GM18519 (cell line): ENCODE measurements around the gene ABLIM3.

Source experiments
- ATAC-seq: cut with Tn5 transposase; IDR thresholded peaks from one replicate; pipeline ENCODE4 v1.9.1; 2021; ENCODE audit warnings: mild to moderate bottlenecking, moderate library complexity; ENCODE audit not compliant: unreplicated experiment, low FRiP score

ABLIM3 gene

GRCh38 chr5:149141224-149141956 lies at the start of gene ABLIM3:
Gene ABLIM3, plus strand, starts transcription at chr5:149141493. Its CDS starts 603 bp downstream, at chr5:149142096.
- peak; percentile 93 for ATAC-seq

- ATAC-seq: no peak
These were observed 47.7 kb upstream of the ABLIM3 start for GRCh38 chr5:149093625-149094024.

DNA sequence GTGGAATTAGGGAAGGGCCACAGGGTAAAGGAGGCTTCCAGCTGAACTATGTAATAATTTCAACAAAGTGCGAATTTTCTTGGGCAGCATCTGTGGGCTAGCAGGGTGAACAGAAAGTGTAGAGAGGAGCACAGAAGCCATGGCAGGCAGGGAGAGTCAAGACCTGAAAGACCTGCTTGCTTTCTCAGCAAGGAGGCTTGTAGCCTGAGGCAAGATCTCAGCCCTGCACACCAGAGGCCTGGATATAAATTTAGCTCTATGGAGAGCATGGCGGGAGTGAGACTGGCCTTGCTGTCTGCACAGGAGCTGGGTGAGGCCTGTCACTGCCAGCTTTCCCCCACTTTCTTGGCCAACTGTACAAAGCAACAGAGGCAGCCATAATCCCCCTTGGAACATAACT lies 46.3 kb upstream of the ABLIM3 start:
- ATAC-seq: no peak

DNA sequence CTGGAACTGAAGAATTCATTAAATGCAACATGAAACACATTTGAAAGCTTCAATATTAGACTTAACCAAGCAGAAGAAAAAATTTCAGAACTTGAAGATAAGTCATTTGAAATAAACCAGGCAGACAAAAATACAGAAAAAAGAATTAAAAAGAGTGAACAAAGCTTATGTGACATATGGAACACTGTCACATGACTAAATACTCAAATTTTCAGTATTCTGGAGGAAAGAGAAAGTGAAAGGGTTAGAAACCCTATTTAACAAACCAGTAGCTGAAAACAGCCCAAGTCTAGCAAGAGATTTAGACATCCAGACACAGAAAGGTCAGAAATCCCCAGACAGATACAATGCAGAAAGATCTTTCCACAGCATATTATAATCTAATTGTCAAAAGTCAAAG lies 41.4 kb upstream of the ABLIM3 start:
- ATAC-seq: no peak

DNA sequence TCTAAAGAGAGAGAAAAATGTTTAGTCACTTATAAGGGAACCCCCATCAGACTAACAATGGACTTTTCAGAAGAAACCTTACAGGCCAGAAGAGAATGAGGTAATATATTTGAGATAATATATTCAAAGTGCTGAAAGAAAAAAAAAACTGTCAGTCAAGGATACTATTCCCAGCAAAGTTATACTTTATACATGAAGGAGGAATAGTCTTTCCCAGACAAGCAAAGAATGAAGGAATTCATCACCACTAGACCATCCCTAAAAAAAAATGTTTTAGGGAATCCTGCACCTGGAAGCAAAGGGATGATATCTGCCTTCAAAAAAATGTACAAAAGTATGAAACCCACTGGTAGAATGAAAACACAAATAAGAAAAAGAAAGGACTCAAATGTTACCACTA lies 41.0 kb upstream of the ABLIM3 start:
- ATAC-seq: no peak

GRCh38 chr5:149108651-149109280 lies 32.5 kb upstream of the ABLIM3 start:
- no peak for ATAC-seq

DNA sequence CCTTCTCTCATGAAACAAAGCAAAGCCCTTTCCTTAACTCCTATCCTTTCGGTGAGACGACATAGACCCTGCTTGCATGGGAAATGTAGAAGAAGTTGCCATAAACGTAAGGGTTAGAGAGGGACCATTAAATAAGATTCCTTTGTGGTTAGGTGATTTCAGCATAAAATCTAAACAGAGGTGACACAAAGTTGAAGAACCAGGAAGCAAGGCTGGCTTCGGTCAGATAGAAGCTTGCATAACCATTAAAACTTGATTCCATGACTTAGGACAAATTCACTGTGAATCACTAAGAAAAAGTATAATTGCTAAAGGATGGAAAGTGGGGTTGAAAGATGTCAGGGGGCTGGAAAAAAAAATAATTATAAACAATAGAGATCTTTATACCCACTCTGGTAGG lies 30.9 kb upstream of the ABLIM3 start:
- no peak for ATAC-seq

DNA sequence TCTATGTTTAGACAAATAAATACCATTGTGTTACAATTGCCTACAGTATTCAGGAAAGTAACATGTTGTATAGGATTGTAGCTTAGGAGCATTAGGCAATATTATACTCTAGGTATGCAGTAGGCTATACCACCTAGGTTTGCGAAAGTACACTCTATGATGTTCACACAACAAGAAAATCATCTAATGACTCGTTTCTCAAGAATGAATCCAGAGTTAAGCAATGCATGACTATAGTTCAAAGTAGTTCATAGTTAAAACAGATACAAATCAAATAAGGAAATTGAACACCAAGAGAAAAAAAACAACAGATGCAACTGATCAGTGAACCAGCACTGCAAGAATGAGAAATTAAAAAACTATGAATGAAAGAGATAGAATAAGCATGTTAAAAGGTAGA lies 27.6 kb upstream of the ABLIM3 start:
- ATAC-seq: no peak

GRCh38 chr5:149114403-149115312 lies 26.6 kb upstream of the ABLIM3 start:
- ATAC-seq: peak; percentile 78

DNA sequence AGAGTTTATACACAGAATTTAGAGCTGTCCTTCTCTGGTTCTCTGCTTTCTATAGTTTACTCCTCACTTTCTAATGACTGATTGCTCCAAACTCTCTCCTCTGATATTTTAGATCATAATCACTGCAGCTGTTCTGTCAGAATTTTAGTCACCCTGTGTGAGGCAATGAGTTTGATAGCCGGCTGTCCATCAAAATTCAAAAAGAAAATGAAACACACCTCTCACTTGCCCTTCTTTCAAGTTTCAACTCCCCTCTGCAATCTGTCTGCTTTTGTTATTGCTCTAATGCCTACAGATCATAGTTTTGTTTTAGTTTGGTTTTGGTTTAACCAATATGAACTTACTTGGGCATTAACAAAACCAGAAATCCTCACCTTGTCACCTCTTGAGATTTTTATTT lies 23.3 kb upstream of the ABLIM3 start:
- peak; percentile 53 for ATAC-seq

DNA sequence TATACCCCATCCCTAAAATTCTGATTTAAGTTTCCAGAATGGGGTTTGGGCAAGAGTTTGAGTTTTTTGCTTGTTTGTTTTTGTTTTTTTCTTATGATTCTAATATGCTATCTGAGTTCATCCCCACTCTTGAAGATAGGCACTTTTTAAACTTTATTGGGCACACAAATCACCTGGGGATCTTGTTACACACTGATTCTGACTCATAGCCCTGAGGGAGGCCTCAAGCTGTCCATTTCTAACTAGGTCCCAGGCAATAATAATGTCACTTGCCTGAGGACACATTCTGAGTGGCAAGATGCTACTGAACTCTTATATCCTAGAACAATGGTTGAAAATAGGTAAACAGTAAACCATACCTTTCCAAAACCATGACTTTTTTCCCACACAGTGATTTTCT lies 22.8 kb upstream of the ABLIM3 start:
- no peak for ATAC-seq

GRCh38 chr5:149121145-149121544 lies 20.1 kb upstream of the ABLIM3 start:
- ATAC-seq: no peak

DNA sequence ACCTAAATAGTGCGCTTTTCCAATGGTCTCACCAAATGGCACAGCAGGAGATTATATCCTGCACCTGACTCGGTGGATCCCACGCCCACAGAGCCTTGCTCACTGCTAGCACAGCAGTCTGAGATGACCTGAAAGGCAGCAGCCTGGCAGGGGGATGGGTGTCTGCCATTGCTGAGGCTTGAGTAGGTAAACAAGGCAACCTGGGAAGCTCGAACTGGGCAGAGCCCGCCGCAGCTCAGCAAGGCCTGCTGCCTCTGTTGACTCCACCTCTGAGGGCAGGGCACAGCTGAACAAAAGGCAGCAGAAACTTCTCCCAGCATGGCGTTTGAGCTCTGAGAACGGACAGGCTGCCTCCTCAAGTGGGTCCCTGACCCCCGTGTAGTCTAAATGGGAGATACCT lies 18.1 kb upstream of the ABLIM3 start:
- ATAC-seq: no peak

DNA sequence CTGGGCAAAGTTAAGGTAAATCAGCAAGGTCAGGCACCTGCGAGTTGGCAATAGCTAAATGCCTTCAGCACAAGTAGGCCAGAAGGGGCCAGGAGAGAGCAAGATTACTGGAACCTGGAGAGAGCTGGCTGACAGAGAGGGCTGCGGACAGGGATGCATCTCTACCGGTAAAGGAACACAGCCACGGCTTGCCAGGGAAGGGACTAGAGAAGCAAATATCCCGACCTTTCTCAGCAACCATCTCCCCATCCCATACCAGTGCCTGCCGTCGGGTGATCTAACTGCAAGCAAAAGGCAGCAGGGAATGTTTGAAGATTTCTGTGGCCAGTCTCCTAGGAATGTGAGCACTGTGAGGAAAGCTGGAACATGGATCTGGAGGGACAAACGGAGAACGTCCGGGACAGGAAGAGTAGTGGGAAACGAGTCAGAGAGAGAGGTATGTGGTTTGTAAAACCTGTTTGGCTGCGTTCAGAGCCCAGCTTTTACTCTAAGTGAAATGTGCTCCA lies 15.9 kb upstream of the ABLIM3 start:
- ATAC-seq: no peak

DNA sequence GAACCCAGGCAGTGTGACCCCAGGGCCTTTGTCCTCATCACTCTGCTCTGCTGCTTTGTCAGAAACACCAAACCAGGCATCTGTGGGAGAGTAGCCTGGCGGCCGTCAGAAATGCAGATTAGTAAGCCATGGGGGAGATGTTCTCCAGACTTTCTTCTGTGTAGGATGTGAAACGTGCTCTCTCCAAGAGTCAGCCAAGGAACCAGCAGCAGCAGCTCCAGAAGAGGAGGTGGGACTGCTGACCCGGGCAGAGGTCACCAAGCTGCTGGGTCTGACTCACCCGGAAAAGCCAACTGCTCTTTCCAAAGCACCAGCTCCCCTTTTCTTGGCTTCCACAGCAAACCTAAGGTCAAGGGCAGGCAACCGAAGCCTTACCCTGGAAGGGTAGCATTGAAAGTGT lies 14.4 kb upstream of the ABLIM3 start:
- no peak for ATAC-seq

GRCh38 chr5:149127394-149127955 lies 13.8 kb upstream of the ABLIM3 start:
- no peak for ATAC-seq

DNA sequence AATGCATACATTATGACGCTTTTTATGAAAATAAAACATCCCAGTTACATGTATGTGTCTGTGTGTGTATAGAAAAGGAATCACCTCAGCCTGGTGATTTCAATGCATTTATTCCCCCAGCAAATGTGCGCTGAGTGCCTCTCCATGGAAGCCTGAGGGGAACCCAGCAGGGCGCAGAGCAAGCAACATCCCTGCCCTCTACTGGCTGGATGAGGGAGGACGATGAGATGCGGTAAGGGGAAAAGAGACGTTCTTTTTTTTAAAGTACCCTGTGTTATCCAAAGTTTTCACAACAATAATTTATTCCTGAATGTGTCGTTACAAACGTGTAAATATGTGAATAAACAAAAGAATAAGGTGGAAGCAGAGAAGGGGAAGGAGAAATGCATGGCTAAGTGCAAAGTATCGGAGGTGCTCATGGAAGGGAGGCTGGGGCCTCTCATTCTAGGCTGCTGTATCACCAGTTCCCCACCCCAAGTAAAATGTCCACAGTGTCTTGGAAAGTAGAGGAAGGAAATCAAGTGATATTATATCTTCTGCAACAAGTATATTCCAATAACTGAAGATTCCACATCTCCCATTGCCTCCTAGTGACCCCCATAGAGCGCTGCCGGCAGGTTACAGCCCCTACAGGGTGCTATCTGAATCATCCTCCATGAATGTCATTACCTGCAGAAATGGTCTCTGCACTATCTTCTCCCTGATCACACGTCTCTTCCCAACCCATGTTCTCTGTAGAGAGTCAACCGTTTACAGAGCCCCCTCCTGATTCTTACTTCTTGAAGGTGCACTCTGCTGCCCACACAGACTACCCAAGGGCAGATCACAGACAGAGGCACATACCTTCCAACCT lies 13.0 kb upstream of the ABLIM3 start:
- no peak for ATAC-seq

GRCh38 chr5:149129181-149129580 lies 12.1 kb upstream of the ABLIM3 start:
- no peak for ATAC-seq

- ATAC-seq: no peak
These were observed 11.0 kb upstream of the ABLIM3 start for GRCh38 chr5:149130121-149130914.
